ENCODE measurements around the gene GPR135. TPM values are rescaled to one million over a fixed set of nuclear protein-coding genes. Genes with fewer than 3 reads are reported as not detected.
A peak's percentile ranks its signal among the peaks of the same experiment; 100 is the strongest.

Gene GPR135, protein sequence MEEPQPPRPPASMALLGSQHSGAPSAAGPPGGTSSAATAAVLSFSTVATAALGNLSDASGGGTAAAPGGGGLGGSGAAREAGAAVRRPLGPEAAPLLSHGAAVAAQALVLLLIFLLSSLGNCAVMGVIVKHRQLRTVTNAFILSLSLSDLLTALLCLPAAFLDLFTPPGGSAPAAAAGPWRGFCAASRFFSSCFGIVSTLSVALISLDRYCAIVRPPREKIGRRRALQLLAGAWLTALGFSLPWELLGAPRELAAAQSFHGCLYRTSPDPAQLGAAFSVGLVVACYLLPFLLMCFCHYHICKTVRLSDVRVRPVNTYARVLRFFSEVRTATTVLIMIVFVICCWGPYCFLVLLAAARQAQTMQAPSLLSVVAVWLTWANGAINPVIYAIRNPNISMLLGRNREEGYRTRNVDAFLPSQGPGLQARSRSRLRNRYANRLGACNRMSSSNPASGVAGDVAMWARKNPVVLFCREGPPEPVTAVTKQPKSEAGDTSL
- total RNA-seq = 1 to 10 TPM; 4.6 to 5.9 TPM
- polyA plus RNA-seq = under 1 TPM; 0.69 to 0.93 TPM
- long read RNA-seq, donor 1, full-length matches to known transcripts = 6 of 6 reads
- long read RNA-seq, donor 1, partial matches to known transcripts = 0 of 6 reads
- long read RNA-seq, donor 1, other reads (novel, unspliced or antisense) = 0 of 6 reads
- long read RNA-seq, donor 2, full-length matches to known transcripts = 1 of 1 reads
- long read RNA-seq, donor 2, partial matches to known transcripts = 0 of 1 reads
- long read RNA-seq, donor 2, other reads (novel, unspliced or antisense) = 0 of 1 reads
- long read RNA-seq, donor 3, full-length matches to known transcripts = 3 of 3 reads
- long read RNA-seq, donor 3, partial matches to known transcripts = 0 of 3 reads
- long read RNA-seq, donor 3, other reads (novel, unspliced or antisense) = 0 of 3 reads
- long read RNA-seq, donor 4, full-length matches to known transcripts = 7 of 7 reads
- long read RNA-seq, donor 4, partial matches to known transcripts = 0 of 7 reads
- long read RNA-seq, donor 4, other reads (novel, unspliced or antisense) = 0 of 7 reads
- long read RNA-seq, donor 5, full-length matches to known transcripts = 10 of 10 reads
- long read RNA-seq, donor 5, partial matches to known transcripts = 0 of 10 reads
- long read RNA-seq, donor 5, other reads (novel, unspliced or antisense) = 0 of 10 reads

DNA sequence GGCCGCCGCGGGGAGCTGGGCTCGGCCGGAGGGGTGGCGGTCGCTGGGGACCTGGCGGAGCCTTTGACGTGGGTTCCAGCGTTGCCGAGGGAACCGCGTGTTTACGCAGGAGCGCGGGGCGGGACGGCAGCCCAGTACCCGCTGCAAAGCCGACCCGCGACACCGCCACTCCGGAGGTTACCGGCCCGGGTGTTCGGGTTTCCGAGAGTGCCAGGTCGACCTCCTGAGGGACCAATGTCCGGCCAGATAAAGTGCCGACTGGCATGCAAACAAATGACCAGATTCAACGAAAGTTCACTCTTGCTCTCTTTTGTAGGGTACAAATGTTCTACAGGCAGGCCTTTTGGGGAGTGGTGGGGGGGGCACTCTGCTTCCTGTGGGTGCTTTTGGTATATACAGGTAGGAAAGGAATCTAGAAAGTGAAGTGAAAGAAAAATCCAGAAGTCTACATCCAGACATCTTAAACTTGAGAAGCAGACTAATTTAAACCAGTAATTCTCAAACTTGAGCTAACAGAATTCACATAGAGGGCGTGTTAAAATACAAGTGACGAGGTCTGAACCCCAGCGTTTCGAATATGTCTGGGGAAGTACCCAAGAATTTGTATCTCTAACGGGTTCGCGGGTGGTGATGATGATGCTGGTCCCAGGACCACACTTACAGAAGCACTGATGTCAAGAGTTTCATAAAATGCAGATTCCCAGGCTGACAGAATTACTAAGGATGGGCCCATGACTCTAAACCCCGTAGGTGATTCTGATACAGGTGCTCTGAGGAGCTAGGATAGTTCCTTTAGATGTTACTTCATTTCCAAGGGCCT, at the start of gene GPR135:
GPR135 (minus strand) TSS at position 65 of the 820 bp plus-strand sequence. CDS start 154 bp downstream, outside the sequence.
- no peak within 1 kb of the TSS for H3K9ac ChIP-seq (ENCODE audit: insufficient read depth in 1 of 2, low read length in 2 of 2)

DNA sequence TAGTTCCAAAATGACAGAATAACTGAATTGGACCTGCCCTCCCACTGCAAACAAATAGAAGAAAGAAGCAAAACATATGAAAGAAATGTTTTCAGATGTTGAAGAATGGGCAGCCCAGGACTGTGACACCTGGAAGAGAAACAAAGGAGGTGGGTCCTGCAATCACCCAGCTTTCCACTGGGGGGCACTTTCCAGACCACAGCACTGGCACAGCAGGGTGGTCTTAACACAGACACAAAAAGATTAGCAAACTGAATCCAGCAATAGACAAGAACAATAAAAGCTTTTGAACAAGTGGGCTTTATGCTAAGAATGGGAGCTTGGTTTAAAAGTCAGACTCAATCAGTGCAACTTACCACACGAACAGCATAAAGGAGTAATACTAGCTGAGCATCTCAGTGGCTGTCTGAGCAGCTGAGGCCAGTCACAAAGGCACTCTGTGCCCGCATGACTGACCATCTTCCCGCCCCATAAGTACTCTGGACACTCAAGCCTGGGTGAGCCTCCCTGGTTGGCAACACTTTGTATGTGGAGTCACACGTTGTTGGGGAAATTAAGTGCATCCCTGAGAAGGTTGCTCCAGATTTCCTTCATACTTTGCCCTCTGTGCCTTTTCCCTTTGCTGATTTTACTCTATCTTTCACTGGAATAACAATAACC, 46.9 kb upstream of the GPR135 start:
- peak in 1 of 3 donors; percentile 10 for DNase-seq
- H3K9ac ChIP-seq (ENCODE audit: insufficient read depth in 1 of 2, low read length in 2 of 2) = no peak overlapping the region
- H3K4me3 ChIP-seq = no peak overlapping the region
- TF ChIP-seq, protein P1, sequence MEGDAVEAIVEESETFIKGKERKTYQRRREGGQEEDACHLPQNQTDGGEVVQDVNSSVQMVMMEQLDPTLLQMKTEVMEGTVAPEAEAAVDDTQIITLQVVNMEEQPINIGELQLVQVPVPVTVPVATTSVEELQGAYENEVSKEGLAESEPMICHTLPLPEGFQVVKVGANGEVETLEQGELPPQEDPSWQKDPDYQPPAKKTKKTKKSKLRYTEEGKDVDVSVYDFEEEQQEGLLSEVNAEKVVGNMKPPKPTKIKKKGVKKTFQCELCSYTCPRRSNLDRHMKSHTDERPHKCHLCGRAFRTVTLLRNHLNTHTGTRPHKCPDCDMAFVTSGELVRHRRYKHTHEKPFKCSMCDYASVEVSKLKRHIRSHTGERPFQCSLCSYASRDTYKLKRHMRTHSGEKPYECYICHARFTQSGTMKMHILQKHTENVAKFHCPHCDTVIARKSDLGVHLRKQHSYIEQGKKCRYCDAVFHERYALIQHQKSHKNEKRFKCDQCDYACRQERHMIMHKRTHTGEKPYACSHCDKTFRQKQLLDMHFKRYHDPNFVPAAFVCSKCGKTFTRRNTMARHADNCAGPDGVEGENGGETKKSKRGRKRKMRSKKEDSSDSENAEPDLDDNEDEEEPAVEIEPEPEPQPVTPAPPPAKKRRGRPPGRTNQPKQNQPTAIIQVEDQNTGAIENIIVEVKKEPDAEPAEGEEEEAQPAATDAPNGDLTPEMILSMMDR (IDR thresholded peaks at IDR 0.05; ENCODE audit: control extremely low read depth, extremely low read depth) = no peak
- no peak overlapping the region for H3K27ac ChIP-seq (ENCODE audit: low read depth in 1 of 2, low read length in 1 of 2)
- no peaks in the 10 kb centered on the region for H3K9me3 ChIP-seq (ENCODE audit: control insufficient read depth in 4 of 4, insufficient read depth in 3 of 4, low read length in 3 of 4)
- no peak for ATAC-seq (ENCODE audit: insufficient read depth, low FRiP score)
- WGBS, 2 donors = 80 to 88% methylated on average over 4 of the region's 4 CpGs
- H3K27me3 ChIP-seq (ENCODE audit: control insufficient read depth in 3 of 3, insufficient read depth in 3 of 3, low read length in 2 of 3) = no peaks in the 10 kb centered on the region
- H3K4me1 ChIP-seq (ENCODE audit: control insufficient read depth in 5 of 5, insufficient read depth in 5 of 5, low read length in 5 of 5) = peaks cover 0 to 9% (median 0%) of the 10 kb centered on the region in 5 donors
- no peaks in the 10 kb centered on the region for H3K36me3 ChIP-seq (ENCODE audit: control insufficient read depth in 4 of 4, insufficient read depth in 4 of 4, low read length in 4 of 4)

More for the DNA sequence above, at the start of gene GPR135:
- H3K4me1 ChIP-seq (ENCODE audit: control insufficient read depth in 5 of 5, insufficient read depth in 5 of 5, low read length in 5 of 5) = peaks cover 0 to 8% (median 0%) of the 10 kb centered on the region in 5 donors
- H3K4me3 ChIP-seq = peak within 1 kb of the TSS; percentile 60
- H3K27me3 ChIP-seq (ENCODE audit: control insufficient read depth in 3 of 3, insufficient read depth in 3 of 3, low read length in 2 of 3) = peaks cover 0 to 3% (median 0%) of the 10 kb centered on the region in 3 donors
- peak within 1 kb of the TSS in 1 of 2 donors; percentile 44 for H3K27ac ChIP-seq (ENCODE audit: low read depth in 1 of 2, low read length in 1 of 2)
- TF ChIP-seq, protein P1 (IDR thresholded peaks at IDR 0.05; ENCODE audit: control extremely low read depth, extremely low read depth) = no peak
- DNase-seq = peak; percentile 71 to 76 (median 73)
- no peaks in the 10 kb centered on the region for H3K9me3 ChIP-seq (ENCODE audit: control insufficient read depth in 4 of 4, insufficient read depth in 3 of 4, low read length in 3 of 4)
- WGBS, 2 donors = 19 to 22% methylated on average over 35 to 40 of the region's 40 CpGs
- ATAC-seq (ENCODE audit: insufficient read depth, low FRiP score) = peak; percentile 49
- H3K36me3 ChIP-seq (ENCODE audit: control insufficient read depth in 4 of 4, insufficient read depth in 4 of 4, low read length in 4 of 4) = peaks cover 0 to 8% (median 5%) of the 10 kb centered on the region in 4 donors

DNA sequence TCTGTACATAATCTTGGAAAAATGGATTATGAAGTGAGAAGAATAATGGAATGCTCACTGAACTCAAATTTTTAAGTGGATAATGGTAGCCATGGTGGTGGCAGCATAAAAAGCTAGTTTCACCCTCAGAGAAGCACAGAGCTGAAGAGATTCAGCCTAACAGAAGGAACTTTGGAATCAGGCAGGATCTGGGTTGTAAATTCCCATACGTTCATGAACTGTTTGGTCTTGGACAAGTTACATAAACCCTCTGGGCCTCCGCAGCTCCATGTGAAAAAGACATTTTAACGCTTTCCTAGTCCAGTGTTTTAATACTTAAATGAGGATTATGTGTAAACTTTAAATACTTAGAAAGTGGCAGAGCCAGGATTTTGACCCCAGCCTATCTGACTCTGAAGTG, 45.8 kb upstream of the GPR135 start:
- 46 to 52% methylated on average over 3 of the region's 3 CpGs for WGBS, 2 donors
- DNase-seq (peak in 2 of 3 donors; percentile 20 to 39), ATAC-seq (ENCODE audit: insufficient read depth, low FRiP score) (no peak)
- TF ChIP-seq, protein P1 (IDR thresholded peaks at IDR 0.05; ENCODE audit: control extremely low read depth, extremely low read depth) = no peak
- H3K36me3 ChIP-seq (ENCODE audit: control insufficient read depth in 4 of 4, insufficient read depth in 4 of 4, low read length in 4 of 4) = no peaks in the 10 kb centered on the region
- H3K4me3 ChIP-seq = no peak overlapping the region
- no peaks in the 10 kb centered on the region for H3K9me3 ChIP-seq (ENCODE audit: control insufficient read depth in 4 of 4, insufficient read depth in 3 of 4, low read length in 3 of 4)
- no peak overlapping the region for H3K27ac ChIP-seq (ENCODE audit: low read depth in 1 of 2, low read length in 1 of 2)
- no peak overlapping the region for H3K9ac ChIP-seq (ENCODE audit: insufficient read depth in 1 of 2, low read length in 2 of 2)
- peaks cover 0 to 9% (median 0%) of the 10 kb centered on the region in 5 donors for H3K4me1 ChIP-seq (ENCODE audit: control insufficient read depth in 5 of 5, insufficient read depth in 5 of 5, low read length in 5 of 5)
- H3K27me3 ChIP-seq (ENCODE audit: control insufficient read depth in 3 of 3, insufficient read depth in 3 of 3, low read length in 2 of 3) = no peaks in the 10 kb centered on the region
